ENCODE measurements around the gene OPCML. TPM values are rescaled to one million over a fixed set of nuclear protein-coding genes. Genes with fewer than 3 reads are reported as not detected.

The OPCML gene
- total and polyA plus RNA-seq, 2 donors from 2014 or later = 0.77 to 1.1 TPM

DNA sequence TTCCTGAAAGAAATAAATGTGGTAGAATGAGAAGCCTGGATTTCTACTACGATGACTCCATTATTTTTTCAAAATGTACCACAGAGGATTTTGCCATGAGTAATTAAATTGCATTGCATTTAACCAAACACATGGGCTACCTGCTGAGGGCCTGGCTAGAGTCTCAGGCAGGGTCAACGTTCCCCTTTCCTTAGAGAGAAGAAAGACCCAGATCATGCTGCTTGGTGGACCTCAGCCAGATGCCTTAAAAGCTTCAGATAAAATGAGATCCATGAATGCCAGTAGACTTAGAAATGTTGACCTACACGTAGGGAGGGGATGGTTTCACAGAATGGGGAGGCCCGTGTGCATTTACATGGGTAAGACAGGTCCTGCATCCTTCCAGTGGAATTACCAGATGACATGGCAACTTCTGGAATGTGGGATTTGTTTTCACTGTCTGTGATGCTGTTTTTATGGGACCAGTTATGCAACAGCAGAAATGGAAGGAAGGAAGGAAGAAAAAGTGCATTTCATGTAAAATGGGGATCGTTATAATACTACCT is 1092.5 kb downstream of the OPCML start:
- Histone ChIP-seq H3K36me3 (ENCODE audit: control insufficient read depth in 2 of 3, insufficient read depth in 3 of 3, low read length in 3 of 3) (no peaks in the 10 kb centered on the region), H3K9me3 (ENCODE audit: control insufficient read depth in 2 of 3, insufficient read depth in 1 of 3, low read length in 3 of 3) (no peaks in the 10 kb centered on the region), H3K27me3 (ENCODE audit: control insufficient read depth, insufficient read depth, low read length) (no peaks in the 10 kb centered on the region), H3K4me3 (ENCODE audit: low read length in 3 of 3) (no peak overlapping the region), H3K27ac (ENCODE audit: low read depth in 2 of 2, low read length in 2 of 2) (no peak overlapping the region), H3K4me1 (ENCODE audit: control insufficient read depth in 2 of 3, insufficient read depth in 2 of 3, low read depth in 1 of 3, low read length in 3 of 3) (no peaks in the 10 kb centered on the region), H3K9ac (ENCODE audit: low read length in 3 of 3) (no peak overlapping the region)
- no peak for DNase-seq
- intact Hi-C loops (cut with DNase I) = no loop called here
- no peak for FAIRE-seq
- TF ChIP-seq, protein P1, sequence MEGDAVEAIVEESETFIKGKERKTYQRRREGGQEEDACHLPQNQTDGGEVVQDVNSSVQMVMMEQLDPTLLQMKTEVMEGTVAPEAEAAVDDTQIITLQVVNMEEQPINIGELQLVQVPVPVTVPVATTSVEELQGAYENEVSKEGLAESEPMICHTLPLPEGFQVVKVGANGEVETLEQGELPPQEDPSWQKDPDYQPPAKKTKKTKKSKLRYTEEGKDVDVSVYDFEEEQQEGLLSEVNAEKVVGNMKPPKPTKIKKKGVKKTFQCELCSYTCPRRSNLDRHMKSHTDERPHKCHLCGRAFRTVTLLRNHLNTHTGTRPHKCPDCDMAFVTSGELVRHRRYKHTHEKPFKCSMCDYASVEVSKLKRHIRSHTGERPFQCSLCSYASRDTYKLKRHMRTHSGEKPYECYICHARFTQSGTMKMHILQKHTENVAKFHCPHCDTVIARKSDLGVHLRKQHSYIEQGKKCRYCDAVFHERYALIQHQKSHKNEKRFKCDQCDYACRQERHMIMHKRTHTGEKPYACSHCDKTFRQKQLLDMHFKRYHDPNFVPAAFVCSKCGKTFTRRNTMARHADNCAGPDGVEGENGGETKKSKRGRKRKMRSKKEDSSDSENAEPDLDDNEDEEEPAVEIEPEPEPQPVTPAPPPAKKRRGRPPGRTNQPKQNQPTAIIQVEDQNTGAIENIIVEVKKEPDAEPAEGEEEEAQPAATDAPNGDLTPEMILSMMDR (IDR thresholded peaks at IDR 0.05; ENCODE audit: borderline replicate concordance, extremely low read depth, insufficient read depth) = no peak

DNA sequence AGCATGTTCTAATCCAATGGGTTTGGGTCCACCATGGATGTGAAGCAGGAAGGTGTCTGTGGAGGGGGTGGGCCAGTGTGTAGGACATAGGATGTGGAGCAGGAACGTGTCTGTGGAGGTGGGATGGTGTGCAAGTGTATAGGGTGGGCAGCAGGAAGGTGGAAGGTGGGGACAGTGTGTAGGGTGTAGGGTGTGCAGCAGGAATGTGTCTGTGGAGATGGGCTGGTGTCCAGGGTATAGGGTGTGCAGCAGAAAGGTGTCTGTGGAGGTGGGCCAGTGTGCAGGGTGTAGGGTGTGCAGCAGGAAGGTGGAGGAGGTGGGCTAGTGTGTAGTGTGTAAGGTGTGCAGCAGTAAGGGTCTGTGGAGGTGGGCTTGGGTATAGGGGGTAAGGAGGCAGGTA is 1093.9 kb downstream of the OPCML start:
- Histone ChIP-seq H3K4me3 (ENCODE audit: low read length in 3 of 3) (no peak overlapping the region), H3K27me3 (ENCODE audit: control insufficient read depth, insufficient read depth, low read length) (no peaks in the 10 kb centered on the region), H3K9ac (ENCODE audit: low read length in 3 of 3) (no peak overlapping the region), H3K9me3 (ENCODE audit: control insufficient read depth in 2 of 3, insufficient read depth in 1 of 3, low read length in 3 of 3) (no peaks in the 10 kb centered on the region), H3K4me1 (ENCODE audit: control insufficient read depth in 2 of 3, insufficient read depth in 2 of 3, low read depth in 1 of 3, low read length in 3 of 3) (no peaks in the 10 kb centered on the region), H3K36me3 (ENCODE audit: control insufficient read depth in 2 of 3, insufficient read depth in 3 of 3, low read length in 3 of 3) (no peaks in the 10 kb centered on the region), H3K27ac (ENCODE audit: low read depth in 2 of 2, low read length in 2 of 2) (no peak overlapping the region)
- DNase-seq = no peak
- intact Hi-C loops (cut with DNase I) = no loop called here
- FAIRE-seq = no peak
- TF ChIP-seq, protein P1 (IDR thresholded peaks at IDR 0.05; ENCODE audit: borderline replicate concordance, extremely low read depth, insufficient read depth) = no peak

DNA sequence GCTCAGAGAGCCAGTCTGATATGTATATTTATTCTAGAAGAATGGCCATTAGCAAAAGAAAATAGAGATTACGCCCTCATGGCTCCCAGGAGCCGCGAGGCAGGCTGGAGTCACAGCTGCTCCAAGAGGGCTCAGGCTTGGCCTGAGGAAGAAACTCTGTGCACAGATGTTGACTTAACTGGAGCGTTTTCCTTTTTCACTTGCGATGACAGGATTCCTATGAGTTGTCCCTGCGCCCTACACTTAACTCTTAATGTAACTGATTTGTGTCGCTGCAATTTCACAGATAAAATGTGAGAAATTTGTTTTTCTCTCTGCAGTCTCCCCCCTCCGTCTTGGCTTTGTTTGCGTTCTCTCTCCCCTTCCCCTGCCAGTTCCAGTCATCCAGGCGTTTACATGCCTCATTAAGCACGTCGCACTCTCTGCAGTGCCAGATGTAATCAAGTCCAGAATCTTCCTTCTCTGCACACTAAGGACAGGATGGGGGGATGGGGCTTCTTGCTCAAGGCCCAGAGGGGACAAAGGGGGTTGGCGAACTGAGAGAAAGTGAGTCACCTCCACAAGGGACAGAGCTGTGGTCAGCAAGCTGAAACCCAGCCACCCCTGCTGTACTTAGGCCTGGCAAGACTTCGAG is 1101.8 kb downstream of the OPCML start:
- Histone ChIP-seq H3K27ac (ENCODE audit: low read depth in 2 of 2, low read length in 2 of 2) (no peak overlapping the region), H3K36me3 (ENCODE audit: control insufficient read depth in 2 of 3, insufficient read depth in 3 of 3, low read length in 3 of 3) (no peaks in the 10 kb centered on the region), H3K4me1 (ENCODE audit: control insufficient read depth in 2 of 3, insufficient read depth in 2 of 3, low read depth in 1 of 3, low read length in 3 of 3) (peaks cover 0 to 3% (median 2%) of the 10 kb centered on the region in 3 donors), H3K4me3 (ENCODE audit: low read length in 3 of 3) (no peak overlapping the region), H3K27me3 (ENCODE audit: control insufficient read depth, insufficient read depth, low read length) (no peaks in the 10 kb centered on the region), H3K9me3 (ENCODE audit: control insufficient read depth in 2 of 3, insufficient read depth in 1 of 3, low read length in 3 of 3) (no peaks in the 10 kb centered on the region), H3K9ac (ENCODE audit: low read length in 3 of 3) (no peak overlapping the region)
- DNase-seq (peak in 4 of 5 donors; percentile 83 to 90 (median 86)), FAIRE-seq (no peak)
- TF ChIP-seq, protein P1 (IDR thresholded peaks at IDR 0.05; ENCODE audit: borderline replicate concordance, extremely low read depth, insufficient read depth) = no peak
- intact Hi-C loops (cut with DNase I) = no loop called here

All from kidney (tissue), 14 donors.